Large intestine (tissue), 3 donors: ENCODE results near the gene ATF6. TPM values are rescaled to one million over a fixed set of nuclear protein-coding genes. Genes with fewer than 3 reads are reported as not detected.

Experiments used
- DNase-seq, 2 donors: peaks; one replicate each; pipeline versions ENCODE4 v3.0.0 to v3.0.0-alpha.2; 2013
- H3K27ac ChIP-seq: one replicate; pipeline ENCODE4 v1.5.1; 2013; ENCODE audit warnings: low read length
- H3K27me3 ChIP-seq: 2 replicates; pipeline ENCODE4 v1.6.1; 2013; ENCODE audit warnings: low read length; ENCODE audit not compliant: control insufficient read depth, insufficient read depth
- H3K36me3 ChIP-seq: 2 replicates; pipeline ENCODE4 v1.6.1; 2013; ENCODE audit warnings: low read length; ENCODE audit not compliant: control insufficient read depth, insufficient read depth
- H3K4me1 ChIP-seq: one replicate; pipeline ENCODE4 v1.6.1; 2013; ENCODE audit warnings: low read length; ENCODE audit not compliant: control insufficient read depth, insufficient read depth
- H3K4me3 ChIP-seq: one replicate; pipeline ENCODE4 v1.5.1; 2013; ENCODE audit warnings: low read length
- H3K9me3 ChIP-seq: one replicate; pipeline ENCODE4 v1.6.1; 2013; ENCODE audit warnings: mild to moderate bottlenecking, low read depth, low read length, moderate library complexity; ENCODE audit not compliant: control insufficient read depth
- WGBS: methylation state at CpG from one replicate; pipeline ENCODE4 v1.1.5; 2013; ENCODE audit warnings: low lambda C conversion rate; ENCODE audit not compliant: insufficient coverage; 5-methylcytosine and 5-hydroxymethylcytosine counted together
- polyA plus RNA-seq: library from polyadenylated mRNA; unstranded; fragments of 120-200 nt; gene quantifications from one replicate; pipeline ENCODE4 v1.2.1, GENCODE V29; 2013

ATF6 gene
- polyA plus RNA-seq, 1 donor: 19.6 TPM

DNA sequence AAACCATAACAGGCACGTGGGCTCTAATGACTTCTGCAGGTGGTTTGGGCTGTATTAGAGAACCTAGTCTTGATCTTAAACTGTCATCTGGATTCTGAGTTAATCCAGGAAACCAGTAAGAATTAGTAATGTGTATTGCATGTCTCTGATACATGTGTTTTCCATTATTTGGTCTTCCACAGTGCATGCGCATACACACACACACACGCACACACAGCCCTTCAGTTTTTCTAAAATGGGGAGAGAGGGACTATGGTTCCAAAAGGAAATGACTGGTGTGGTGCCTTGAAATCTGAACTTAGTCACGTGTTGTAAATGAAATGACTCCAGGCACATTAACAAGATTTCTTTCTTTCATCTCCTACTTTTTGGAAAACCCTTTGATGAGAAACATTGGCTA is 190.0 kb downstream of the ATF6 start:
- no peaks in the 10 kb centered on the region for H3K4me1 ChIP-seq
- H3K27me3 ChIP-seq: no peaks in the 10 kb centered on the region
- no peak overlapping the region for H3K27ac ChIP-seq
- H3K9me3 ChIP-seq: no peaks in the 10 kb centered on the region
- no peak overlapping the region for H3K4me3 ChIP-seq
- DNase-seq: peak in 1 of 2 donors; percentile 22
- WGBS: no CpG with 5 or more reads among the region's 4 CpGs
- peaks cover 15% of the 10 kb centered on the region for H3K36me3 ChIP-seq

- Histone ChIP-seq H3K4me3 (no peak overlapping the region), H3K9me3 (no peaks in the 10 kb centered on the region), H3K27me3 (no peaks in the 10 kb centered on the region), H3K36me3 (peaks cover 15% of the 10 kb centered on the region), H3K4me1 (no peaks in the 10 kb centered on the region), H3K27ac (no peak overlapping the region)
- 71% methylated on average over 1 of the region's 3 CpGs for WGBS
- no peak for DNase-seq
These were observed 190.8 kb downstream of the ATF6 start for GRCh38 chr1:161956930-161957329.

GRCh38 chr1:161958425-161958824 is 192.3 kb downstream of the ATF6 start:
- Histone ChIP-seq H3K36me3 (peaks cover 15% of the 10 kb centered on the region), H3K27me3 (no peaks in the 10 kb centered on the region), H3K4me1 (no peaks in the 10 kb centered on the region), H3K4me3 (no peak overlapping the region), H3K9me3 (no peaks in the 10 kb centered on the region), H3K27ac (no peak overlapping the region)
- DNase-seq: no peak
- no CpG with 5 or more reads among the region's 7 CpGs for WGBS

DNA sequence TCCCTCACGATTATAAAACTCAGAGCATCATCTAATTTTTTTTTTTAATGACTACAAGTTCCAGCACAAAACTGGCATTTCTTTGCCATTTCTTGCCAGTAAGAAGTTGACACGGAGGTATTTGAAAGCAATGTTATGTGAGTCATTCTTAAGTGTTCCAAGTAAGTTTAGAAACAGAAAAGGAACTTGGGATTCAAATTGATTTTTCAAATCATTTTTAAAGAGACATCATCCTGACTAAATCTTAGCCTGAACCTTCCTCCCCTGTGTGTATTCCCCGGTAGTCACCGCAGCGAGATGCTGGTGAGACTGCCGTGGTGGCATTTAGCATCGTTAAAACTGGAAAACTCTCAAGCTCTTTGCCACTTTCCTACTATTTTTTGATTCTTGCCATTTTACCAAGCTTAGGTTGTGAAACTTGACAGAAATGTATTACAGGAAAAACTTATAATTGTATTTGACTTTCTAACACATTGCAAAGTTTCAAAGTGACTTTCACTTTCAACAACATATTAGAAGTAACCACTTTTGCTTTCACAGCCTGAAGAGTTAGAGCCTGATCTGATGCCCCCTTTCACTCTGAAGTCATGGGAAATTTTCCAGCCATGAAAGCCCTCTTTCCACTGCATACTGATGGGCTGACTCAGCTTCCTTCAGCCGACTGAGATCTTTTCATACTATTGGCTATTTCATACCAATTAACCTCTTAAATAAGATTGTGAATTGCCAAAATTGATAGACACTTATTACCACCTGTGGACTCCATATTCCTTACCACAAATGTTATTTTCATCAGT is 196.2 kb downstream of the ATF6 start:
- H3K4me3 ChIP-seq: no peak overlapping the region
- 64% methylated on average over 1 of the region's 8 CpGs for WGBS
- H3K27ac ChIP-seq: no peak overlapping the region
- H3K9me3 ChIP-seq: no peaks in the 10 kb centered on the region
- no peaks in the 10 kb centered on the region for H3K4me1 ChIP-seq
- H3K27me3 ChIP-seq: no peaks in the 10 kb centered on the region
- DNase-seq: no peak
- H3K36me3 ChIP-seq: peaks cover 21% of the 10 kb centered on the region

DNA sequence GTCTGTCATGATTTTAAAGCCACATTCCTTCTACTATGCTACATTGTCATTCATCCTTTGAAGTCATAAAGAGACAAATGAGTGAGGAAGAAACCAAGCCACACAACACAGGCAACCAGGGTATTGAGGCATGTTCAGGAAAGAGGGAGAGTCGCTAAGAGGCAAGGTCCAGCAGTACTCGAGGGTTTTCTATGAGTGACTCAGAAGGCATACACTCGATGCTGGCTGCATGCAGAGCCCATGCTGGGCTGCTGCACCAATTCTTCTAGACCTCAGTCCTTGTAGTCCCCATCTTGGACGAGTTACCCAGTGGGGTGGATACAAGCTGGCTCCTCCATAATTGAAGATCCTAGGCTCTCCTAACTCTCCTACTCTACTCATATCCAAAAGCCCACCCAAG is 199.9 kb downstream of the ATF6 start:
- no CpG with 5 or more reads among the region's 4 CpGs for WGBS
- no peak overlapping the region for H3K4me3 ChIP-seq
- peaks cover 9% of the 10 kb centered on the region for H3K36me3 ChIP-seq
- no peak overlapping the region for H3K27ac ChIP-seq
- H3K27me3 ChIP-seq: no peaks in the 10 kb centered on the region
- no peaks in the 10 kb centered on the region for H3K9me3 ChIP-seq
- DNase-seq: no peak
- no peaks in the 10 kb centered on the region for H3K4me1 ChIP-seq

DNA sequence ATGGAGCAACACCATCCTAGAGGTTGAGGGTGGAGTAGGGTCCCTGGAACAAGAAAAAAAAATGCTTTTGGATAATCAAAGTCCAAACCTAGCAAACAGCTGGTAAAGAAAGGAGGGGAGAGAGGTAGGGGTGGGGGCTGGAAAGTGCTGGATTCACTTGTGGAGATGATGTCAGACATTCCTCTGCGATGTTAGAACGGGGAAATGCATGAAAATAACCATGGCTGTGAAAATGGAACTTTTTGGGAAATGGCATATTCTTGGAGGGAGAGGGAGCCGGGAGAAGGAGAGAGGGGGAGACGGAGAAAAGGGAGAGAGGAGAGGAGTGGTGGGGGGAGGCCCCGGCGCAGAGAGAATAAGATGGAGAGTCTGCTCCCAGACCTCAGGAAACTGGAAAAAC is 203.9 kb downstream of the ATF6 start:
- DNase-seq: no peak
- Histone ChIP-seq H3K27me3 (no peaks in the 10 kb centered on the region), H3K36me3 (peaks cover 9% of the 10 kb centered on the region), H3K27ac (no peak overlapping the region), H3K4me3 (no peak overlapping the region), H3K9me3 (no peaks in the 10 kb centered on the region), H3K4me1 (no peaks in the 10 kb centered on the region)
- 69% methylated on average over 6 of the region's 6 CpGs for WGBS

DNA sequence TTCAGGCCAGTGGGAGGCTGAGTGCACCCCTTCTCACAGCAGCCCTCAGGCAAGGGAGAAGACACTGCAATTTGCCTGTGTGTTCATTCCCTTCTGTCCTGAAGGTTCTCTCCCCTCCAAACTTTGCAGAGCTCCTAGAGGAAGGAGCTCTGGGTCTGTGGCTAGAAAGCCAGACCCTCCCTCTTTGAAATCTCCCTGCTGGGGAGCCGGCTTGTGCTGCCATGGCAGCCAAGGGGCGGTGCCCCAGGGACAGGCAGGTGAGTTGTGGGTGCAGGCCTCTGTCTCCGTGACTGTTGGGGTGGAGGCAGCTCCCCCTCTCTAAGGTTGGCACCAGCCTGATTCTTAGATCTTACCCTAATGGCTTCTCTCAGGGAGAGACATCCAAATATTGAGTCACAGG is 204.5 kb downstream of the ATF6 start:
- H3K27ac ChIP-seq: no peak overlapping the region

DNA sequence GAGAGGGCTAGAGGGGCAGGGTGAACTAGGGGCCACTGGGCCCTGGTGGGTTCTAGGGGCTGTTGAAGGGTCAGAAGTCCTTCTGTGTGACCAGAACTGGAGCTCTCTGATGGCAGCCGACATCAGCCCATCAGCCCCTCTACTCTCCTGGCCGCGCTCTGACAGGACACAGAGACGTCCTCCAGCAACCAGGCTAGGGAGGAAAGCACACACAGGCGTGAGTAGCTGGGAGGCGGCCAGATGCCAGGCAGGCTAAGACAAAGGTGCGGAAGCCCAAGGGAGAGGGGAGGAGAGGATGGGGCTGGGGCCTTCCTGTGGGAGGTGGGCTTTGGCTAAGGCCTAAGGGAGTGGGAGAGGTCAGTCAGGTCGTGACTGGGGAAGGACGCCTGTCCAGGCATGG is 206.7 kb downstream of the ATF6 start:
- Histone ChIP-seq H3K9me3 (no peaks in the 10 kb centered on the region), H3K4me1 (no peaks in the 10 kb centered on the region), H3K4me3 (no peak overlapping the region), H3K27me3 (no peaks in the 10 kb centered on the region), H3K27ac (no peak overlapping the region), H3K36me3 (no peaks in the 10 kb centered on the region)
- no peak for DNase-seq
- WGBS: no CpG with 5 or more reads among the region's 9 CpGs

More for the DNA sequence above, 204.5 kb downstream of the ATF6 start:
- H3K4me3 ChIP-seq: no peak overlapping the region
- no peaks in the 10 kb centered on the region for H3K27me3 ChIP-seq
- H3K4me1 ChIP-seq: no peaks in the 10 kb centered on the region
- peaks cover 9% of the 10 kb centered on the region for H3K36me3 ChIP-seq
- no peak for DNase-seq
- no CpG with 5 or more reads among the region's 3 CpGs for WGBS
- H3K9me3 ChIP-seq: no peaks in the 10 kb centered on the region

DNA sequence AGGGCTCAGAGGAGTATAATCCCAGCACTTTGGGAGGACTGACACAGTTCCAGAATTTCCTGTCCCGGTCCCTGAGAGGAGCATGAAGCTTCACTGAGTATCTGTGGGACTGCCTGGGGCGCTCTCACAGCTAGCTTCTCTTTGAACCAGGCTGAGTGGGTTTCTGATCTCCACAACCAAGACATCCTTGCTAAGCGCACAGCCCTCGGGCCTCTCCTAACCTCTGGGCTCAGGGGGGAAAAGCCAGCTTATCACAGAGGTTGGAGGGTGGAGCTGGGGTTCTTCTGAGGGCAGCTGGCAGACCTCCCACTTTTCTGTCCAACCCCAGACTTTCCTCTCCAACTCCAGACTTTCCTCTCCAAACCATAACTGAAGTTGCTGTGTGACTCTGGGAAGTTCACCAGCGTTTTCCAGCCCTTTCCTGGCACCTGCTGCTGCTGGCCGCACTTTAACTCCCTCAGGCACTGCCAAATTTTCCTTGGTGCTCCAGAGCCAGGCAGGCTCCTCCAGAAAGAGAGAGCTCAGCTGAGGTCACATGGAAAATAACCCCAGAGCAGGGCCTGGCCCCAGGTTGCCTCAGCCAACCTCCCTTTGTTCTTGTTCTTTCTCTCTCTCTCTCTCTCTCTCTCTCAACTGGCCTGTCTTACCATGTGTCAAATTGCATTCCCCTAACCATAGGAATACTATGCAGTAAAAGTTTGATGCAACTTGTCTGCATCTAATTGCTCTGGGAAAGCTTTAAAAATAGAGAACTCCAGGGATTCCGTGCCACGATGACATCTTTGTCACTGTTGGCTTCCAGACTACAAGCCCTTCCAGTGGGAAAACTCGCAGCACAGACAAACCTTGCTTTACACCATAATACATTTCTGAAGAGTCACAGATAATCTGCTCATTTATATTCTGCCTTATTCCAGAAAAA is 208.1 kb downstream of the ATF6 start:
- H3K4me1 ChIP-seq: no peaks in the 10 kb centered on the region
- no peaks in the 10 kb centered on the region for H3K36me3 ChIP-seq
- no peaks in the 10 kb centered on the region for H3K9me3 ChIP-seq
- H3K4me3 ChIP-seq: no peak overlapping the region
- H3K27me3 ChIP-seq: no peaks in the 10 kb centered on the region
- no CpG with 5 or more reads among the region's 9 CpGs for WGBS
- H3K27ac ChIP-seq: no peak overlapping the region
- DNase-seq: no peak

DNA sequence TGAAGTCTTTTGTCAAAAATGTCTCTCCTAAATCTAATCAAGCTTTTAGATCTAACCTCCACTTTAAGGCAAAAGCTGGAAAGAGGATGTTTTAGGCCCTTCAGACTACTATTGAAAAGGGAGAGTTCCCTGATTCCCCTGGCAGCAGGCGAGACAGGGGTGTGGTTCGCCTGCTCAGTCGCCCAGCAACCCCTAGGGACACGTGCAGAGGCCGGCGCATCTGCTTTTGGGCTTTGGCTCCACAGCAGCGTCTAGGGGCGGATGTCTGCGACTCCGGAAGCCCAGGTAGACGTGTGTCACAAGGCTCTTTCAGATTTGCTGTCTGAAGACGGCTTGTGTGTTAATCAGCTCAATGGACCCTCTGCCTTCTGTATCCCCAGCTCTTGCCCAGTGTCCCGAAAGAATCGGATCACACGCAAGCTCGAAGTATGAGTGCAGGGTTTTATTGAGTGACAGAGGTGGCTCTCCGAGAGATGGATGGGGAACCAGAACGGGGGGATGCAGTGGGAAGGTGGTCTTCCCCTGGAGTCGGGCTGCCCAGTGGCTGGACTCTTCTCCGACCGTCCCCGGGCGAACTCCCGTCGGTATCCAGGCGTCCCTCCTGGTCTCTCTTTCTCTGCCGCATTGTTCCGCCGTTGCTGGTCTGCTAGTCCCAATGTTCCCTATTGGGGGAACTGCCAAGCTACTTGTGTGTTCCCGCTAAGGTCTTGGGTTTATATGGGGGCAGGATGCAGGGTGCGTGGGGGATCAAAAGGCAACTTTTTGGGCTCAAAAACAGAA is 212.1 kb downstream of the ATF6 start:
- no CpG with 5 or more reads among the region's 31 CpGs for WGBS
- Histone ChIP-seq H3K27me3 (no peaks in the 10 kb centered on the region), H3K27ac (no peak overlapping the region), H3K4me3 (no peak overlapping the region), H3K4me1 (no peaks in the 10 kb centered on the region), H3K36me3 (no peaks in the 10 kb centered on the region), H3K9me3 (no peaks in the 10 kb centered on the region)
- no peak for DNase-seq
